IMR-90 (cell line): ENCODE data around the gene FCRL5. TPM values are rescaled to one million over a fixed set of nuclear protein-coding genes. Genes with fewer than 3 reads are reported as not detected.

Source experiments
- ATAC-seq: fragments of 200-7000 bp; cut with Tn5 transposase; 2 replicates; pipeline ENCODE4 v1.9.1; 2020; ENCODE audit warnings: low read depth, mild to moderate bottlenecking, moderate library complexity
- BruUV-seq: library from RNA; stranded (reverse); fragments of 400-500 nt; replicated peaks from 2 replicates; lab custom pipeline; 2021; lab: Mats Ljungman, UMichigan
- CTCF ChIA-PET: fragments of 300-600 bp; formaldehyde crosslinking; extraction: SDS; loops from one replicate; lab custom pipeline; 2021; ENCODE audit warnings: antibody characterized with exemption; lab: Yijun Ruan, JAX
- POLR2A ChIA-PET: fragments of 300-600 bp; sonication (Branson Sonifier 250); formaldehyde crosslinking; loops from one replicate; lab custom pipeline; 2022; ENCODE audit warnings: antibody characterized with exemption; ENCODE audit not compliant: unreplicated experiment; lab: Charles Lee
- DNase-seq: peaks from one replicate; pipeline ENCODE4 v3.0.0; 2013
- H2AFZ ChIP-seq: replicated peaks from 2 replicates; pipeline ENCODE3; 2013; ENCODE audit warnings: low read length, mild to moderate bottlenecking; ENCODE audit not compliant: poor library complexity
- H2AK5ac ChIP-seq: 2 replicates; pipeline ENCODE4 v1.6.1; 2013; ENCODE audit warnings: low read depth, low read length, inconsistent platforms
- H2AK9ac ChIP-seq: replicated peaks from 2 replicates; pipeline ENCODE3; 2013; ENCODE audit warnings: mild to moderate bottlenecking, low read depth, low read length, moderate library complexity; ENCODE audit not compliant: poor library complexity
- H2BK120ac ChIP-seq: 2 replicates; pipeline ENCODE4 v1.6.1; 2013; ENCODE audit warnings: low read depth, low read length, inconsistent platforms
- H2BK15ac ChIP-seq: 3 replicates; pipeline ENCODE4 v1.6.1; 2013; ENCODE audit warnings: low read depth, low read length, inconsistent platforms
- H2BK20ac ChIP-seq: 2 replicates; pipeline ENCODE4 v1.6.1; 2013; ENCODE audit warnings: low read depth, mild to moderate bottlenecking, inconsistent platforms, low read length, moderate library complexity
- H2BK5ac ChIP-seq: 2 replicates; pipeline ENCODE4 v1.6.1; 2013; ENCODE audit warnings: mild to moderate bottlenecking, low read depth, low read length, inconsistent platforms; ENCODE audit not compliant: poor library complexity, severe bottlenecking
- H3K14ac ChIP-seq: replicated peaks from 2 replicates; pipeline ENCODE4 v1.6.1; 2013; ENCODE audit warnings: low read depth, low read length, inconsistent platforms
- H3K18ac ChIP-seq: 2 replicates; pipeline ENCODE4 v1.6.1; 2013; ENCODE audit warnings: low read depth, low read length, control low read depth
- H3K23ac ChIP-seq: 2 replicates; pipeline ENCODE4 v1.6.1; 2013; ENCODE audit warnings: low read depth, low read length, inconsistent platforms
- H3K27ac ChIP-seq: 2 replicates; pipeline ENCODE4 v1.5.1; 2013; ENCODE audit warnings: mild to moderate bottlenecking, control low read depth, low read length; ENCODE audit not compliant: insufficient read depth
- H3K27me3 ChIP-seq: 2 replicates; pipeline ENCODE4 v1.6.1; 2013; ENCODE audit warnings: low read length; ENCODE audit not compliant: control insufficient read depth, insufficient read depth
- H3K36me3 ChIP-seq: 2 replicates; pipeline ENCODE4 v1.6.1; 2013; ENCODE audit warnings: low read length, mixed read lengths; ENCODE audit not compliant: control insufficient read depth, insufficient read depth
- H3K4ac ChIP-seq: 2 replicates; pipeline ENCODE4 v1.6.1; 2013; ENCODE audit warnings: low read depth, low read length, inconsistent platforms
- H3K4me1 ChIP-seq: 2 replicates; pipeline ENCODE4 v1.6.1; 2013; ENCODE audit warnings: low read length, mixed read lengths; ENCODE audit not compliant: control insufficient read depth, insufficient read depth
- H3K4me2 ChIP-seq: 2 replicates; pipeline ENCODE4 v1.6.1; 2013; ENCODE audit warnings: low read depth, mild to moderate bottlenecking, control low read depth, low read length, moderate library complexity
- H3K4me3 ChIP-seq: 2 replicates; pipeline ENCODE4 v1.5.1; 2013; ENCODE audit warnings: low read depth, mild to moderate bottlenecking, control low read depth, low read length, moderate library complexity; ENCODE audit not compliant: insufficient read depth
- H3K56ac ChIP-seq: 2 replicates; pipeline ENCODE4 v1.6.1; 2013; ENCODE audit warnings: low read length, inconsistent platforms; ENCODE audit not compliant: insufficient read depth; ENCODE audit errors: extremely low read depth
- H3K79me1 ChIP-seq, 2 experiments: 2 replicates each; pipeline ENCODE4 v1.6.1; 2013; ENCODE audit warnings: low read length in 2 of 2, inconsistent platforms in 1 of 2, low read depth in 1 of 2
- H3K9ac ChIP-seq: 2 replicates; pipeline ENCODE4 v1.6.1; 2013; ENCODE audit warnings: low read depth, low read length, control low read depth
- H3K9me1 ChIP-seq: 2 replicates; pipeline ENCODE4 v1.6.1; 2013; ENCODE audit warnings: low read length, inconsistent platforms; ENCODE audit not compliant: insufficient read depth
- H3K9me3 ChIP-seq: 2 replicates; pipeline ENCODE4 v1.6.1; 2013; ENCODE audit warnings: low read length; ENCODE audit not compliant: control insufficient read depth, insufficient read depth
- H4K20me1 ChIP-seq: 2 replicates; pipeline ENCODE4 v1.6.1; 2013; ENCODE audit warnings: low read length, inconsistent platforms; ENCODE audit not compliant: insufficient read depth
- H4K5ac ChIP-seq: 2 replicates; pipeline ENCODE4 v1.6.1; 2013; ENCODE audit warnings: mild to moderate bottlenecking, low read depth, low read length, control low read depth
- H4K8ac ChIP-seq, 2 experiments: 2 replicates each; pipeline ENCODE4 v1.6.1; 2013; ENCODE audit warnings: low read depth in 2 of 2, low read length in 2 of 2, control low read depth in 1 of 2, inconsistent platforms in 1 of 2
- H4K91ac ChIP-seq: 2 replicates; pipeline ENCODE4 v1.6.1; 2013; ENCODE audit warnings: low read depth, low read length, inconsistent platforms; ENCODE audit not compliant: insufficient read depth
- CEBPB ChIP-seq: IDR thresholded peaks from 2 replicates; pipeline ENCODE4 v1.6.1; 2012; ENCODE audit warnings: low read depth, low read length, improper control_type of control experiment
- MAFK ChIP-seq: IDR thresholded peaks from 2 replicates; pipeline ENCODE4 v1.6.1; 2012; ENCODE audit warnings: low read depth, low read length, improper control_type of control experiment
- MXI1 ChIP-seq: IDR thresholded peaks from 2 replicates; pipeline ENCODE4 v1.6.1; 2012; ENCODE audit warnings: low read depth, mild to moderate bottlenecking, low read length, moderate library complexity, borderline replicate concordance
- NFE2L2 ChIP-seq: fragments of 150-350 bp; IDR thresholded peaks from 2 replicates; pipeline ENCODE4 v1.6.1; 2016; ENCODE audit warnings: low read depth, mild to moderate bottlenecking, low read length
- USF2 ChIP-seq: fragments of 150-350 bp; IDR thresholded peaks from 2 replicates; pipeline ENCODE4 v1.6.1; 2017; ENCODE audit warnings: mild to moderate bottlenecking, antibody characterized with exemption, low read length, low read depth
- WGBS, 2 experiments: methylation state at CpG; one replicate each; pipeline versions ENCODE4 v1.1.5 to v1.1.7; 2013; ENCODE audit warnings: missing lambda C conversion rate in 2 of 2; ENCODE audit not compliant: insufficient read length in 1 of 2; ENCODE audit errors: extremely low coverage in 2 of 2; 5-methylcytosine and 5-hydroxymethylcytosine counted together
- dilution Hi-C: fragments of 300-500 bp; cut with HindIII; formaldehyde crosslinking; loops from one replicate; pipeline ENCODE4 v1.14.3; 2018; ENCODE audit warnings: low sequenced_read_pairs; ENCODE audit not compliant: unreplicated experiment
- in situ Hi-C: fragments of 300-500 bp; cut with MboI; formaldehyde crosslinking; loops from 3 replicates; pipeline ENCODE4 v1.14.3; 2019; ENCODE audit warnings: low sequenced_read_pairs, inconsistent platforms, mixed read lengths
- intact Hi-C: fragments of 100-400 bp; cut with micrococcal nuclease; formaldehyde crosslinking; loops from 2 replicates; pipeline ENCODE4 v1.10.0; 2022
- polyA plus RNA-seq, 3 experiments: library from polyadenylated mRNA; depleted of rRNA; stranded (reverse); fragments of >200 nt; gene quantifications; 2 replicates each; pipeline ENCODE4 v1.2.3, GENCODE V29; 2012; ENCODE audit warnings: low replicate concordance in 1 of 3
- total RNA-seq: library from RNA; depleted of rRNA; stranded (reverse); fragments of >200 nt; gene quantifications from 2 replicates; pipeline ENCODE4 v1.2.3, GENCODE V29; 2012

Gene FCRL5
- total and polyA plus RNA-seq, 2 of the 4 experiments (the other 2 are of a cell fraction), result not detected

- no peak overlapping the region for H3K9ac ChIP-seq
- H3K4me3 ChIP-seq, result no peak overlapping the region
- ATAC-seq, result no peak
- H3K9me1 ChIP-seq, result no peaks in the 10 kb centered on the region
- H2AK5ac ChIP-seq, result no peak overlapping the region
- no peak overlapping the region for H4K91ac ChIP-seq
- H2AK9ac ChIP-seq, result no peak overlapping the region
- H2AFZ ChIP-seq, result no peak overlapping the region
- no peak overlapping the region for H3K27ac ChIP-seq
- intact Hi-C loops (loop anchor here (2.0 to 5.0 kb wide), 2 partner anchors 326 to 627 kb away; no protein-coding TSS in a partner anchor), in situ Hi-C loops (loop anchor here (10.0 kb wide), 1 partner anchor 303 kb away; no protein-coding TSS in a partner anchor), dilution Hi-C loops (no loop called here)
- H3K23ac ChIP-seq, result no peak overlapping the region
- no peak overlapping the region for H3K4me2 ChIP-seq
- ChIA-PET CTCF (no interaction called here), POLR2A (no interaction called here)
- no peaks in the 10 kb centered on the region for H3K79me1 ChIP-seq
- WGBS, 2 experiments, result no CpG with 5 or more reads among the region's 3 CpGs
- no peak overlapping the region for H4K5ac ChIP-seq
- no peaks in the 10 kb centered on the region for H4K20me1 ChIP-seq
- TF ChIP-seq NFE2L2, result no peak
- no peak for TF ChIP-seq MXI1
- TF ChIP-seq CEBPB, result no peak
- TF ChIP-seq MAFK, result no peak
- no peak for TF ChIP-seq USF2
- H2BK5ac ChIP-seq, result no peak overlapping the region
- DNase-seq, result no peak
- no peak overlapping the region for H2BK15ac ChIP-seq
- H3K9me3 ChIP-seq, result no peaks in the 10 kb centered on the region
- no peak overlapping the region; the same call in 1 of the 2 replicates for H3K56ac ChIP-seq
- no peak overlapping the region for H3K4ac ChIP-seq
- H3K4me1 ChIP-seq, result no peaks in the 10 kb centered on the region
- H2BK20ac ChIP-seq, result no peak overlapping the region
- no TSS peak for BruUV-seq
- no peaks in the 10 kb centered on the region for H3K36me3 ChIP-seq
- no peak overlapping the region for H4K8ac ChIP-seq
- H3K18ac ChIP-seq, result no peak overlapping the region
- H3K14ac ChIP-seq, result no peak overlapping the region
- no peak overlapping the region for H2BK120ac ChIP-seq
- H3K27me3 ChIP-seq, result no peaks in the 10 kb centered on the region
These were observed 54.2 kb downstream of the FCRL5 start for GRCh38 chr1:157497987-157498735.
